HG03520 (cell line): Measurements from ENCODE around the gene SORBS2.

Experiments
- ATAC-seq: cut with Tn5 transposase; IDR thresholded peaks from one replicate; pipeline ENCODE4 v1.9.1; 2021; ENCODE audit warnings: mild to moderate bottlenecking, moderate library complexity; ENCODE audit not compliant: unreplicated experiment

SORBS2 gene

GRCh38 chr4:185536411-185536709, 275.6 kb downstream of the SORBS2 start:
- no peak for ATAC-seq

GRCh38 chr4:185535612-185536410, 276.2 kb downstream of the SORBS2 start:
- no peak for ATAC-seq
